OCI-LY3 (cell line): ENCODE data around the gene MAOB.

Experiments
- EZH2phosphoT487 ChIP-seq: fragments of 200-600 bp; shearing (Covaris generic); IDR thresholded peaks from 2 replicates; pipeline ENCODE4 v1.6.1; 2018; ENCODE audit warnings: antibody characterized with exemption, mixed run types, low read depth
- TF ChIP-seq, protein P1 (sequence below): fragments of 200-600, 300-600 bp; sonication (generic); IDR thresholded peaks from 2 replicates; pipeline ENCODE4 v1.5.1; 2014; ENCODE audit warnings: antibody characterized with exemption, low read length, low read depth

- TF ChIP-seq, protein P1, sequence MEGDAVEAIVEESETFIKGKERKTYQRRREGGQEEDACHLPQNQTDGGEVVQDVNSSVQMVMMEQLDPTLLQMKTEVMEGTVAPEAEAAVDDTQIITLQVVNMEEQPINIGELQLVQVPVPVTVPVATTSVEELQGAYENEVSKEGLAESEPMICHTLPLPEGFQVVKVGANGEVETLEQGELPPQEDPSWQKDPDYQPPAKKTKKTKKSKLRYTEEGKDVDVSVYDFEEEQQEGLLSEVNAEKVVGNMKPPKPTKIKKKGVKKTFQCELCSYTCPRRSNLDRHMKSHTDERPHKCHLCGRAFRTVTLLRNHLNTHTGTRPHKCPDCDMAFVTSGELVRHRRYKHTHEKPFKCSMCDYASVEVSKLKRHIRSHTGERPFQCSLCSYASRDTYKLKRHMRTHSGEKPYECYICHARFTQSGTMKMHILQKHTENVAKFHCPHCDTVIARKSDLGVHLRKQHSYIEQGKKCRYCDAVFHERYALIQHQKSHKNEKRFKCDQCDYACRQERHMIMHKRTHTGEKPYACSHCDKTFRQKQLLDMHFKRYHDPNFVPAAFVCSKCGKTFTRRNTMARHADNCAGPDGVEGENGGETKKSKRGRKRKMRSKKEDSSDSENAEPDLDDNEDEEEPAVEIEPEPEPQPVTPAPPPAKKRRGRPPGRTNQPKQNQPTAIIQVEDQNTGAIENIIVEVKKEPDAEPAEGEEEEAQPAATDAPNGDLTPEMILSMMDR = no peak
- no peak for TF ChIP-seq EZH2phosphoT487
These were observed 3.4 kb upstream of the MAOB start for GRCh38 chrX:43885617-43886016.
